ENCODE measurements around the gene DXO. TPM values are rescaled to one million over a fixed set of nuclear protein-coding genes. Genes with fewer than 3 reads are reported as not detected.

Gene DXO
- polyA plus RNA-seq, 3 donors, result 5.5 to 49.6 (median 10.4) TPM

DNA sequence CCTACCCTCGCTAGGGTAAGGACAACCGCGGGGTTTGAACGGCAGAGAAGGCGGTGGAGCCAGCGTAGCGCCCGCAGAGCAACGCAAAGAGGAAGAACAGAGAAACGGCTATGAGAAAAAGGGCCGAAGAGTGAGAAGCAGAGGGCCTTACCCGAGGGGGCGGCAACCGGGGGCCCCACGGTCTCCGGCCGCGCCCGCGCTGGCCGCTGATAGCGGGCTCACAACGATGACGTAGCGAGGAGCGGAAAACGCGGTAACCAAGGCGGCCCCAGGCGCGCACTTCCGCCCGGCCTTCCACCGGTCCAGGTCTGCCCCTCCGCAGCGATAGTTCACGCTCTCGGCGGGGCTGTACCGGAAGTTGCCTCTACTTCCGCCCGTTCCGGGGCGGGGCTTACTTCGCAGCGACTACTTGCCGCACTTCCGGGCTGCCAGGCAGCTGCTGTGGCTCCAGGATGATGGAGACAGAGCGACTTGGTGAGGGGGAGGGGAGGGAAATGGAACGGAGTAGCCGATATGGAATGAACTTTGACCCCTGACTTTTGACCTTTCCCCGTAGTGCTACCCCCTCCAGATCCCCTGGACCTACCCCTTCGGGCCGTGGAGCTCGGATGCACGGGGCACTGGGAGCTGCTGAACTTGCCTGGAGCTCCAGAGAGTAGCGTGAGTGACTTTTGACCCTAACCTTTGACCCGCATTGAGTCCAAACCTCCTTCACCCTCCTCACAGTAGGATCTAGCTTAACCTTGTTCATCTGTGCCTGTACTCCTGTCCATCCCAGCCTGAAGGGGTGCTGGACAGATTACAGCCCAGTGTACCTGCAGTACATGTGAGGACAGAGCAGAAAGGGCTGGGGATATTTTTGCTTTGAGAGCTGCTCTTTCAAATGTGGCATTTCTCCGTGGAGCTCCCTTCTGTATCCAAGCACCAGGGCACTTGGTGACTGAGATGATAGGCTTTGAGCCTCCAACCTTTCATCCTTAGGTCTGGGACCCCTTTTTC lies 12.9 kb downstream of the DXO start, which contains the start of the genes NELFE and SKIC2:
Gene NELFE, minus strand, starts transcription at position 231 of the 999 bp plus-strand sequence. CDS start 525 bp downstream, outside the sequence.
Gene SKIC2, plus strand, starts transcription at position 435 of the 999 bp plus-strand sequence. Its CDS starts 18 bp downstream, at position 453.
- H3K4me1 Mint-ChIP-seq, result peaks cover 22% of the 10 kb centered on the region
- H3K9ac ChIP-seq (ENCODE audit: insufficient read depth, low read length, poor library complexity, severe bottlenecking), result peak within 1 kb of the TSS; percentile 96
- 1% methylated on average over 45 of the region's 59 CpGs for WGBS (ENCODE audit: insufficient coverage)
- H3K4me3 ChIP-seq (replicated peaks in 1 of 3; ENCODE audit: low read depth in 2 of 3, low read length in 3 of 3), result peak within 1 kb of the TSS; percentile 91 to 100 (median 93)
- peak within 1 kb of the TSS; percentile 91 to 97 for H3K4me3 Mint-ChIP-seq
- no peaks in the 10 kb centered on the region for H4K20me1 ChIP-seq (ENCODE audit: insufficient read depth, low read length)
- no peaks in the 10 kb centered on the region for H3K9me3 ChIP-seq (replicated peaks in 1 of 2; ENCODE audit: control insufficient read depth in 1 of 2, insufficient read depth in 1 of 2, low read length in 2 of 2)
- H2AFZ ChIP-seq (ENCODE audit: insufficient read depth, low read depth, low read length, poor library complexity, severe bottlenecking), result peak within 1 kb of the TSS; percentile 98
- DNase-seq, result peak; percentile 99
- H3K79me2 ChIP-seq (ENCODE audit: insufficient read depth, low read length), result peaks cover 26% of the 10 kb centered on the region
- H3K4me1 ChIP-seq (ENCODE audit: control insufficient read depth in 1 of 2, insufficient read depth in 2 of 2, low read length in 2 of 2), result peaks cover 17 to 22% of the 10 kb centered on the region in 2 donors
- peak within 1 kb of the TSS; percentile 79 to 99 for H3K27ac ChIP-seq (ENCODE audit: low read depth in 1 of 2, low read length in 2 of 2)
- H3K36me3 ChIP-seq (replicated peaks in 1 of 2; ENCODE audit: control insufficient read depth in 1 of 2, insufficient read depth in 2 of 2, low read length in 2 of 2), result peaks cover 64 to 76% of the 10 kb centered on the region in 2 donors
- H3K36me3 Mint-ChIP-seq, result peaks cover 71 to 74% of the 10 kb centered on the region in 2 donors
- no peaks in the 10 kb centered on the region for H3K27me3 Mint-ChIP-seq (ENCODE audit: low read depth in 3 of 3)
- peak within 1 kb of the TSS; percentile 96 for H3K4me2 ChIP-seq (replicated peaks; ENCODE audit: extremely low read depth, low read length, poor library complexity, severe bottlenecking)
- no peak for TF ChIP-seq CTCF (IDR thresholded peaks at IDR 0.05)
- intact Hi-C loops (cut with micrococcal nuclease), result loop anchor here (1.0 to 10.0 kb wide), 5 partner anchors 13 to 414 kb away; partner anchors contain the start of genes ATP6V1G2 (in 1 of the 2), CSNK2B (in 1 of the 2), DDX39B (in 1 of the 2) and DXO (in 1 of the 2)
- peak within 1 kb of the TSS; percentile 97 to 99 (median 99) for H3K27ac Mint-ChIP-seq
- H3K9me3 Mint-ChIP-seq, result no peaks in the 10 kb centered on the region
- H3K27me3 ChIP-seq (ENCODE audit: control insufficient read depth in 2 of 2, insufficient read depth in 2 of 2, low read length in 2 of 2), result no peaks in the 10 kb centered on the region

GRCh38 chr6:31958412-31958740 lies 13.6 kb downstream of the DXO start:
- Histone ChIP-seq H3K4me1 (ENCODE audit: control insufficient read depth in 1 of 2, insufficient read depth in 2 of 2, low read length in 2 of 2) (peaks cover 17 to 22% of the 10 kb centered on the region in 2 donors), H3K9ac (ENCODE audit: insufficient read depth, low read length, poor library complexity, severe bottlenecking) (peak overlapping the region; percentile 96), H3K4me2 (replicated peaks; ENCODE audit: extremely low read depth, low read length, poor library complexity, severe bottlenecking) (peak overlapping the region; percentile 96), H3K4me3 (replicated peaks in 1 of 3; ENCODE audit: low read depth in 2 of 3, low read length in 3 of 3) (peak overlapping the region; percentile 91 to 100 (median 93)), H2AFZ (ENCODE audit: insufficient read depth, low read depth, low read length, poor library complexity, severe bottlenecking) (peak overlapping the region; percentile 98), H3K36me3 (replicated peaks in 1 of 2; ENCODE audit: control insufficient read depth in 1 of 2, insufficient read depth in 2 of 2, low read length in 2 of 2) (peaks cover 64 to 76% of the 10 kb centered on the region in 2 donors), H3K27ac (ENCODE audit: low read depth in 1 of 2, low read length in 2 of 2) (peak overlapping the region; percentile 79 to 99), H3K27me3 (ENCODE audit: control insufficient read depth in 2 of 2, insufficient read depth in 2 of 2, low read length in 2 of 2) (no peaks in the 10 kb centered on the region), H4K20me1 (ENCODE audit: insufficient read depth, low read length) (no peaks in the 10 kb centered on the region), H3K9me3 (replicated peaks in 1 of 2; ENCODE audit: control insufficient read depth in 1 of 2, insufficient read depth in 1 of 2, low read length in 2 of 2) (no peaks in the 10 kb centered on the region), H3K79me2 (ENCODE audit: insufficient read depth, low read length) (peaks cover 26% of the 10 kb centered on the region)
- H3K27ac Mint-ChIP-seq, result peak overlapping the region; percentile 96 to 99 (median 97)
- peak overlapping the region; percentile 91 to 97 for H3K4me3 Mint-ChIP-seq
- 11% methylated on average over 9 of the region's 11 CpGs for WGBS (ENCODE audit: insufficient coverage)
- intact Hi-C loops (cut with micrococcal nuclease), result loop anchor here (5.0 to 10.0 kb wide), 4 partner anchors 61 to 414 kb away; partner anchors contain the start of genes ATP6V1G2 (in 1 of the 2), CSNK2B (in 1 of the 2), DDX39B (in 1 of the 2) and EHMT2 (in 1 of the 2)
- TF ChIP-seq CTCF (IDR thresholded peaks at IDR 0.05), result no peak
- no peaks in the 10 kb centered on the region for H3K27me3 Mint-ChIP-seq (ENCODE audit: low read depth in 3 of 3)
- DNase-seq, result no peak
- peaks cover 71 to 74% of the 10 kb centered on the region in 2 donors for H3K36me3 Mint-ChIP-seq
- H3K4me1 Mint-ChIP-seq, result peaks cover 22% of the 10 kb centered on the region
- no peaks in the 10 kb centered on the region for H3K9me3 Mint-ChIP-seq

All from CD14-positive monocyte (primary cell).